HCT116 (cell line): ENCODE results near the gene THEM4. TPM values are rescaled to one million over a fixed set of nuclear protein-coding genes. Genes with fewer than 3 reads are reported as not detected.

ENCODE experiments used
- ATAC-seq: fragments of 200-7000 bp; cut with Tn5 transposase; 2 replicates; pipeline ENCODE4 v1.9.1; 2020; ENCODE audit warnings: mild to moderate bottlenecking, moderate library complexity
- BruUV-seq: library from RNA; stranded (reverse); fragments of 400-500 nt; replicated peaks from 2 replicates; lab custom pipeline; 2021; lab: Mats Ljungman, UMichigan
- CTCF ChIA-PET: fragments of 300-600 bp; sonication (Branson Sonifier 250); formaldehyde crosslinking; loops from one replicate; lab custom pipeline; 2021; ENCODE audit warnings: antibody characterized with exemption; lab: Charles Lee
- POLR2A ChIA-PET: fragments of 300-600, 350-600 bp; sonication (Branson Sonifier 250); formaldehyde crosslinking; loops from one replicate; lab custom pipeline; 2021; ENCODE audit warnings: antibody characterized with exemption; lab: Charles Lee
- RAD21 ChIA-PET, 2 experiments: fragments of 300-600 bp; sonication (Branson Sonifier 250); formaldehyde crosslinking; loops; one replicate each; lab custom pipeline; 2023; ENCODE audit warnings: low total read pairs in 2 of 2; ENCODE audit not compliant: uncharacterized antibody in 2 of 2, unreplicated experiment in 2 of 2, low non-redundant PET in 1 of 2; lab: Charles Lee
- DNase-seq: peaks from one replicate; pipeline ENCODE4 v3.0.0-alpha.2; 2010; ENCODE audit warnings: low read depth, low spot score
- H2AFZ ChIP-seq: fragments of 200-600 bp; shearing (Covaris generic), sonication (generic); 2 replicates; pipeline ENCODE4 v1.6.1; 2017; ENCODE audit warnings: low read depth, mixed run types, mixed read lengths, antibody characterized with exemption, low read length; ENCODE audit not compliant: poor library complexity, severe bottlenecking
- H3K27ac ChIP-seq: 2 replicates; pipeline ENCODE4 v1.5.1; 2012; ENCODE audit warnings: low read depth, low read length
- H3K27me3 ChIP-seq: fragments of 200-600 bp; sonication (generic); 2 replicates; pipeline ENCODE4 v1.6.1; 2016; ENCODE audit warnings: mixed run types, low read length, mixed read lengths; ENCODE audit not compliant: insufficient read depth
- H3K36me3 ChIP-seq, 2 experiments: fragments of 200-500 bp in 1 of 2; fragments of 200-600 bp in 1 of 2; sonication (Bioruptor generic) in 1 of 2; sonication (generic) in 1 of 2; 2 replicates each; pipeline versions ENCODE4 v1.5.1 to v1.6.1; 2014 to 2016; ENCODE audit warnings: low read length in 2 of 2, inconsistent platforms in 1 of 2, mixed read lengths in 1 of 2, mixed run types in 1 of 2; ENCODE audit not compliant: insufficient read depth in 2 of 2, control insufficient read depth in 1 of 2
- H3K4me1 ChIP-seq, 2 experiments: fragments of 200-600 bp in 1 of 2; sonication (generic) in 1 of 2; 2 replicates each; pipeline versions ENCODE4 v1.5.1 to v1.6.1; 2012 to 2017; ENCODE audit warnings: low read length in 2 of 2, inconsistent platforms in 1 of 2, mild to moderate bottlenecking in 1 of 2, mixed read lengths in 1 of 2, mixed run types in 1 of 2, moderate library complexity in 1 of 2; ENCODE audit not compliant: insufficient read depth in 2 of 2, control insufficient read depth in 1 of 2
- H3K4me2 ChIP-seq: fragments of 200-600 bp; sonication (generic); 2 replicates; pipeline ENCODE4 v1.6.1; 2017; ENCODE audit warnings: mixed run types, low read length, mixed read lengths
- H3K4me3 ChIP-seq, 2 experiments: fragments of 200-600 bp in 1 of 2; sonication (generic) in 1 of 2; replicated peaks in 1 of 2; 2 replicates each; pipeline ENCODE4 v1.5.1; 2011 to 2016; ENCODE audit warnings: low read length in 2 of 2, control low read depth in 1 of 2, low read depth in 1 of 2, mild to moderate bottlenecking in 1 of 2, mixed read lengths in 1 of 2, mixed run types in 1 of 2
- H3K79me2 ChIP-seq: fragments of 200-600 bp; sonication (generic); 2 replicates; pipeline ENCODE4 v1.6.1; 2017; ENCODE audit warnings: mild to moderate bottlenecking, mixed run types, low read length, moderate library complexity, mixed read lengths; ENCODE audit not compliant: insufficient read depth
- H3K9ac ChIP-seq: fragments of 200-600 bp; sonication (generic); 2 replicates; pipeline ENCODE4 v1.6.1; 2016; ENCODE audit warnings: low read length, mixed read lengths
- H3K9me2 ChIP-seq: fragments of 200-600 bp; sonication (generic), shearing (Covaris generic); 2 replicates; pipeline ENCODE4 v1.6.1; 2017; ENCODE audit warnings: mixed run types, mild to moderate bottlenecking, moderate library complexity; ENCODE audit not compliant: insufficient read depth
- H3K9me3 ChIP-seq, 2 experiments: fragments of 200-500 bp in 1 of 2; fragments of 200-600 bp in 1 of 2; sonication (Bioruptor generic) in 1 of 2; sonication (generic) in 1 of 2; 2 replicates each; pipeline ENCODE4 v1.6.1; 2014 to 2017; ENCODE audit warnings: low read length in 2 of 2, mixed read lengths in 2 of 2, inconsistent platforms in 1 of 2, low read depth in 1 of 2, mild to moderate bottlenecking in 1 of 2, mixed run types in 1 of 2, moderate library complexity in 1 of 2; ENCODE audit not compliant: control insufficient read depth in 1 of 2, insufficient read depth in 1 of 2
- H4K20me1 ChIP-seq: fragments of 200-600 bp; sonication (generic), shearing (Covaris generic); 2 replicates; pipeline ENCODE4 v1.6.1; 2017; ENCODE audit warnings: mixed run types, mild to moderate bottlenecking, moderate library complexity; ENCODE audit not compliant: insufficient read depth
- CBX3 ChIP-seq: IDR thresholded peaks from 2 replicates; pipeline ENCODE4 v1.6.1; 2012; ENCODE audit warnings: low read depth
- ELF1 ChIP-seq: IDR thresholded peaks from 2 replicates; pipeline ENCODE4 v1.6.1; 2012; ENCODE audit warnings: low read depth, borderline replicate concordance
- EZH2 ChIP-seq: fragments of 200-600 bp; sonication (generic); IDR thresholded peaks from 2 replicates; pipeline ENCODE4 v1.6.1; 2017; ENCODE audit warnings: antibody characterized with exemption, mixed run types
- EZH2phosphoT487 ChIP-seq: fragments of 200-600 bp; IDR thresholded peaks from 2 replicates; pipeline ENCODE4 v1.6.1; 2018; ENCODE audit warnings: antibody characterized with exemption, borderline replicate concordance
- FOSL1 ChIP-seq: IDR thresholded peaks from 2 replicates; pipeline ENCODE4 v1.6.1; 2012; ENCODE audit warnings: low read depth
- JUND ChIP-seq: IDR thresholded peaks from 2 replicates; pipeline ENCODE4 v1.6.1; 2012
- MAX ChIP-seq: IDR thresholded peaks from 2 replicates; pipeline ENCODE4 v1.6.1; 2012
- POLR2A ChIP-seq: IDR thresholded peaks from 2 replicates; pipeline ENCODE4 v1.7.0; 2011; ENCODE audit warnings: borderline replicate concordance; ENCODE audit not compliant: insufficient read depth, insufficient read length; ENCODE audit errors: extremely low read depth
- SP1 ChIP-seq: IDR thresholded peaks from 2 replicates; pipeline ENCODE4 v1.6.1; 2012; ENCODE audit warnings: low read depth
- SRF ChIP-seq: IDR thresholded peaks from 2 replicates; pipeline ENCODE4 v1.6.1; 2012; ENCODE audit warnings: low read depth
- TCF7L2 ChIP-seq: IDR thresholded peaks from 2 replicates; pipeline ENCODE4 v1.7.0; 2011; ENCODE audit warnings: borderline replicate concordance, inconsistent platforms; ENCODE audit not compliant: insufficient read depth, insufficient read length; ENCODE audit errors: extremely low read depth
- YY1 ChIP-seq: IDR thresholded peaks from 2 replicates; pipeline ENCODE4 v1.6.1; 2011; ENCODE audit warnings: low read length, low read depth, moderate library complexity, mild to moderate bottlenecking; ENCODE audit not compliant: insufficient replicate concordance; ENCODE audit errors: extremely low read depth
- ZFX ChIP-seq: fragments of 450-650 bp; IDR thresholded peaks from 2 replicates; pipeline ENCODE4 v1.6.1; 2017
- intact Hi-C: fragments of 100-400 bp; cut with micrococcal nuclease; formaldehyde crosslinking; loops from 2 replicates; pipeline ENCODE4 v1.10.0; 2022
- total RNA-seq: library from RNA; stranded (reverse); gene quantifications from one replicate; pipeline ENCODE4 v1.2.1, GENCODE V29; 2021; ENCODE audit not compliant: unreplicated experiment
- TF ChIP-seq, protein P1 (sequence below), 3 experiments: fragments of 200-600 bp in 1 of 3; sonication (generic) in 1 of 3; IDR thresholded peaks in 2 of 3; conservative IDR thresholded peaks in 1 of 3; 2 replicates each; pipeline ENCODE4 v1.5.1; 2012 to 2017; ENCODE audit warnings: low read depth in 2 of 3, low read length in 2 of 3, antibody characterized with exemption in 1 of 3, borderline replicate concordance in 1 of 3, control low read depth in 1 of 3, mild to moderate bottlenecking in 1 of 3, mixed read lengths in 1 of 3, mixed run types in 1 of 3, moderate library complexity in 1 of 3; ENCODE audit not compliant: insufficient read depth in 1 of 3
- TF ChIP-seq, protein P2 (sequence below): IDR thresholded peaks from 2 replicates; pipeline ENCODE4 v1.6.1; 2012; ENCODE audit warnings: low read depth

The THEM4 gene
- total RNA-seq, 1 experiment from 2014 or later = 17.0 TPM

DNA sequence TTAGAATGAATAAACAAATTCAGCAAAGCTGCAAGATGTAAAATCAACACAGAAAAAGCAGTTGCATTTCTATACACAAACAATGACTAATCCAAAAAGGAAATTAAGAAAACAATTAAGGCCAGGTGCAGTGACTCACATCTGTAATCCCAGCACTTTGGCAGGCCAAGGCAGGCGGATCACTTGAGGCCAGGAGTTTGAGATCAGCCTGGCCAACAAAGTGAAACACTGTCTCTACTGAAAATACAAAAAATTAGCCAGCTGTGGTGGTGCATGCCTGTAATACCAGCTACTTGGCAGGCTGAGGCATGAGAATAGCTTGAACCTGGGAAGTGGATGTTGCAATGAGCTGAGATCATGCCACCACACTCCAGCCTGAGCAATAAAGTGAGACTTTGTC is 22.3 kb downstream of the THEM4 start:
- CTCF ChIA-PET = interaction anchor here (2.0 to 2.4 kb wide), 2 partner anchors 21 to 115 kb away, joined by 7 to 14 read pairs; partner anchors contain the start of gene THEM4

DNA sequence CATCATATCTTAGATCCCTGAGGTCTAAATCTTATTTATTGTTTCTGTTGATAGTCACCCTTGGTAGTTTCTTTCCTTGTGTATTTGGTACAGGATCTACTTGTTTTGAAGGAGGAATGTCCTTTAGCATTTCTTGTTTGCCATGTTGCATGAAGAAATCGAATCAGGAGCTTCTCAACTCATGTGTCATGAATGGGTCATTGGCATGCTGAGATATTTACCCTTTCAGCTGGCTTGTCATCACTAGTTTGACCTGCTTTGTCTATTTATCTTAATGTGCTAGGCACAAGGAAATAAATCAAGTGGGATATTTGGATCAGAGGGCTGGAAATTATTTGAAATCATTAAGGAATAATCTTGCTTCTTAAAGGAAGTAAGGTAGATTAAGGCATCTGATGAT is 23.8 kb downstream of the THEM4 start:
- Histone ChIP-seq H4K20me1 (no peaks in the 10 kb centered on the region; the same call in 1 of the 2 replicates), H3K4me3 (no peak overlapping the region), H3K79me2 (no peaks in the 10 kb centered on the region), H3K9me3 (no peaks in the 10 kb centered on the region), H3K4me2 (no peak overlapping the region), H3K9me2 (no peaks in the 10 kb centered on the region), H2AFZ (no peak overlapping the region), H3K9ac (no peak overlapping the region), H3K27me3 (no peaks in the 10 kb centered on the region), H3K4me1 (peaks cover 8 to 12% of the 10 kb centered on the region in 2 experiments; a peak in 2 of 4 replicates), H3K27ac (no peak overlapping the region), H3K36me3 (peaks cover 0 to 15% of the 10 kb centered on the region in 2 experiments; a peak in 1 of 4 replicates)
- ChIA-PET POLR2A (no interaction called here), RAD21 (no interaction called here), CTCF (no interaction called here)
- intact Hi-C loops = no loop called here
- DNase-seq (no peak), ATAC-seq (no peak)
- no TSS peak for BruUV-seq
- TF ChIP-seq EZH2 (no peak), JUND (no peak), YY1 (no peak), CBX3 (no peak), SP1 (no peak), ZFX (no peak), ELF1 (no peak), POLR2A (no peak), MAX (no peak), TCF7L2 (no peak)
- TF ChIP-seq, protein P1, sequence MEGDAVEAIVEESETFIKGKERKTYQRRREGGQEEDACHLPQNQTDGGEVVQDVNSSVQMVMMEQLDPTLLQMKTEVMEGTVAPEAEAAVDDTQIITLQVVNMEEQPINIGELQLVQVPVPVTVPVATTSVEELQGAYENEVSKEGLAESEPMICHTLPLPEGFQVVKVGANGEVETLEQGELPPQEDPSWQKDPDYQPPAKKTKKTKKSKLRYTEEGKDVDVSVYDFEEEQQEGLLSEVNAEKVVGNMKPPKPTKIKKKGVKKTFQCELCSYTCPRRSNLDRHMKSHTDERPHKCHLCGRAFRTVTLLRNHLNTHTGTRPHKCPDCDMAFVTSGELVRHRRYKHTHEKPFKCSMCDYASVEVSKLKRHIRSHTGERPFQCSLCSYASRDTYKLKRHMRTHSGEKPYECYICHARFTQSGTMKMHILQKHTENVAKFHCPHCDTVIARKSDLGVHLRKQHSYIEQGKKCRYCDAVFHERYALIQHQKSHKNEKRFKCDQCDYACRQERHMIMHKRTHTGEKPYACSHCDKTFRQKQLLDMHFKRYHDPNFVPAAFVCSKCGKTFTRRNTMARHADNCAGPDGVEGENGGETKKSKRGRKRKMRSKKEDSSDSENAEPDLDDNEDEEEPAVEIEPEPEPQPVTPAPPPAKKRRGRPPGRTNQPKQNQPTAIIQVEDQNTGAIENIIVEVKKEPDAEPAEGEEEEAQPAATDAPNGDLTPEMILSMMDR (IDR thresholded peaks at IDR 0.05 in 2 of 3, conservative IDR thresholded peaks at IDR 0.05 in 1 of 3; ENCODE audit: borderline replicate concordance in 1 of 3, insufficient read depth in 1 of 3, low read depth in 2 of 3, low read length in 2 of 3) = no peak
- TF ChIP-seq, protein P2, sequence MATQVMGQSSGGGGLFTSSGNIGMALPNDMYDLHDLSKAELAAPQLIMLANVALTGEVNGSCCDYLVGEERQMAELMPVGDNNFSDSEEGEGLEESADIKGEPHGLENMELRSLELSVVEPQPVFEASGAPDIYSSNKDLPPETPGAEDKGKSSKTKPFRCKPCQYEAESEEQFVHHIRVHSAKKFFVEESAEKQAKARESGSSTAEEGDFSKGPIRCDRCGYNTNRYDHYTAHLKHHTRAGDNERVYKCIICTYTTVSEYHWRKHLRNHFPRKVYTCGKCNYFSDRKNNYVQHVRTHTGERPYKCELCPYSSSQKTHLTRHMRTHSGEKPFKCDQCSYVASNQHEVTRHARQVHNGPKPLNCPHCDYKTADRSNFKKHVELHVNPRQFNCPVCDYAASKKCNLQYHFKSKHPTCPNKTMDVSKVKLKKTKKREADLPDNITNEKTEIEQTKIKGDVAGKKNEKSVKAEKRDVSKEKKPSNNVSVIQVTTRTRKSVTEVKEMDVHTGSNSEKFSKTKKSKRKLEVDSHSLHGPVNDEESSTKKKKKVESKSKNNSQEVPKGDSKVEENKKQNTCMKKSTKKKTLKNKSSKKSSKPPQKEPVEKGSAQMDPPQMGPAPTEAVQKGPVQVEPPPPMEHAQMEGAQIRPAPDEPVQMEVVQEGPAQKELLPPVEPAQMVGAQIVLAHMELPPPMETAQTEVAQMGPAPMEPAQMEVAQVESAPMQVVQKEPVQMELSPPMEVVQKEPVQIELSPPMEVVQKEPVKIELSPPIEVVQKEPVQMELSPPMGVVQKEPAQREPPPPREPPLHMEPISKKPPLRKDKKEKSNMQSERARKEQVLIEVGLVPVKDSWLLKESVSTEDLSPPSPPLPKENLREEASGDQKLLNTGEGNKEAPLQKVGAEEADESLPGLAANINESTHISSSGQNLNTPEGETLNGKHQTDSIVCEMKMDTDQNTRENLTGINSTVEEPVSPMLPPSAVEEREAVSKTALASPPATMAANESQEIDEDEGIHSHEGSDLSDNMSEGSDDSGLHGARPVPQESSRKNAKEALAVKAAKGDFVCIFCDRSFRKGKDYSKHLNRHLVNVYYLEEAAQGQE = no peak

More for the DNA sequence above, 22.3 kb downstream of the THEM4 start:
- ATAC-seq (peak; percentile 54; the same call in 1 of the 2 replicates), DNase-seq (no peak)
- intact Hi-C loops = no loop called here
- POLR2A ChIA-PET = no interaction called here
- Histone ChIP-seq H3K4me3 (no peak overlapping the region), H3K79me2 (no peaks in the 10 kb centered on the region), H2AFZ (no peak overlapping the region), H3K9me3 (no peaks in the 10 kb centered on the region), H3K27me3 (no peaks in the 10 kb centered on the region), H3K27ac (peak overlapping the region; percentile 0; the same call in 1 of the 2 replicates), H4K20me1 (no peaks in the 10 kb centered on the region; the same call in 1 of the 2 replicates), H3K9ac (no peak overlapping the region), H3K4me1 (peaks cover 8 to 12% of the 10 kb centered on the region in 2 experiments; a peak in 2 of 4 replicates), H3K36me3 (peaks cover 0 to 19% of the 10 kb centered on the region in 2 experiments; a peak in 2 of 4 replicates), H3K4me2 (0 out of 2 replicates have a peak overlapping the region, but pooled peaks have one; percentile 2), H3K9me2 (no peaks in the 10 kb centered on the region)
- RAD21 ChIA-PET = no interaction called here
- peak; percentile 37; the same call in 1 of the 2 replicates for TF ChIP-seq SP1
- peak; percentile 40 for TF ChIP-seq FOSL1
- no peak for TF ChIP-seq EZH2phosphoT487
- TF ChIP-seq SRF = no peak
- TF ChIP-seq POLR2A = no peak
- peak; percentile 34 for TF ChIP-seq CBX3
- no peak for TF ChIP-seq YY1
- peak; percentile 36; the same call in 1 of the 2 replicates for TF ChIP-seq JUND
- no TSS peak for BruUV-seq
